GM18505 (cell line): ENCODE results near the gene MARCHF10.

Source experiments
- ATAC-seq: cut with Tn5 transposase; IDR thresholded peaks from one replicate; pipeline ENCODE4 v1.9.1; 2021; ENCODE audit not compliant: unreplicated experiment
- POLR2A ChIP-seq: IDR thresholded peaks from 4 replicates; pipeline ENCODE4 v1.6.1; 2011; ENCODE audit warnings: borderline replicate concordance; ENCODE audit not compliant: insufficient read depth, insufficient read length; ENCODE audit errors: extremely low read depth

The MARCHF10 gene

DNA sequence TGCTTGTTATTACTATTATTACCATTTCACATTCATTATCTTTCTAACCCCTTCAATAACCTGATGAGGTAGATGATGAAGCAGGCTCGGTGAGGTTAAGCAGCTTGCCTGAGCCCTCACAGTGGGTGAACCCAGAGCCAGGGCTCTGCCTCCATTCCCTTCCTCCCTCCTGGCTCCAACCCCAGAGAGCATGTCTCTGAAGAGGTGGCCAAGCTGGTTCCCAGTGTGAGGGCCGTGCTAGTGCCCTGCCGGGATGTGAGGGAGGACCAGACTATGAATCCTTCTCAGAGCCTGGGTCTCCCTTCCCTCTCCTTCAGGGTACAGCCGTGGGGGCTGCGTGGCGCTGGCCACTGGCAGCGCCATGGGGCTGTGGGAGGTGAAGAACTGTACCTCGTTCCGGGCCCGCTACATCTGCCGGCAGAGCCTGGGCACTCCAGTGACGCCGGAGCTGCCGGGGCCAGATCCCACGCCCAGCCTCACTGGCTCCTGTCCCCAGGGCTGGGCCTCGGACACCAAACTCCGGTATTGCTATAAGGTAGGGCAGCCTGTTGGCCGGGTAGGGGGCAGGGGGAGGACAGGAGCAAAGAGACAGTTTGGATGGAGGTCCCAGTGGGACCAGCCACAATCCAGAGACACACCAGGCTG lies 131.0 kb downstream of the MARCHF10 start:
- TF ChIP-seq POLR2A, result no peak
- ATAC-seq, result no peak

DNA sequence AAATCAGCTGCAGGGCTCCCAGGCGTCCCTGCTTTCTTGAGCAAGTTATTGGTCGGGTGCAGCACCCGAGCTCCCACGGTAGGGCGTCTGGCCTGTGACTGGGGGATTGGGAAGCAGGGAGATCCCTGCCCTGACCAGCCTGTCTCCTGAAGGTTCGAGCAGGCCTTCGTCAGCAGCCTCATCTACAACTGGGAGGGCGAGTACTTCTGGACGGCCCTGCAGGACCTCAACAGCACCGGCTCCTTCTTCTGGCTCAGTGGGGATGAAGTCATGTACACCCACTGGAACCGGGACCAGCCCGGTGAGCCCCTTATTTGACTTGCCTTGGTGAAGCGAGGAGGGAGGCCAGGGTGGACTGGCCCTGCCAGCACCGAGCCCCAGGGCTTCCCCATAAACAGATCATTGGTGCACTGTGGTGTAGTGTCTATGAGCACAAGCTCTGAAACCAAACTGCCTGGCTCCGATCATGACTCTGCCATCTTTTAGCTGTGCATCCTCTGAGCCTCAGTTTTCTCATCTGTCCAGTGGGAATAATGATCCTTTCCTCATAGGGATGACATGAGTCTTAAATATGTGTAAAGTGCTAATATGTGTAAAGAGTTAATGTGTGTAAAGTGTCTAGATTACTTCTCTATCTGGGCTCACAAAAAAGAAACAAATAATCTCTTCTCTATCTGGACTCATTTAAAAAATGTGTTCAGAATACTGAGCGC lies 131.7 kb downstream of the MARCHF10 start:
- ATAC-seq, result no peak
- no peak for TF ChIP-seq POLR2A

DNA sequence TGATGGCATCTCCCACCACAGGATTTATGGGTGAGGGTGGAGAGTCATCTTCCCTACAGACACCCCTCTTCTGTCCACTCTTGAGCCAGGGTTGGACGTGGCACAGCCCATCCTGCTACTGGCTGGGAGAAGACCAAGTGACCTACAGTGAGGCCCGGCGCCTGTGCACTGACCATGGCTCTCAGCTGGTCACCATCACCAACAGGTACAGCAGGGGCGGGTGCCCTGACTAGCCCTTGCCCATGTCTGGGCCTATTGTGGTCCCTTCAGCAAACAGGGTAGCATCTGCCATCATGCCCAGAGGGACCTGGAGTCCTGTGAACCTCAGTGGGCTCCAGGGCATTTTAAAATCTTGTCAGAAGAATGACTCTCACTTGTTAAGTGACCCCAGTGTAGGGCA lies 132.4 kb downstream of the MARCHF10 start:
- TF ChIP-seq POLR2A, result no peak
- no peak for ATAC-seq

- no peak for ATAC-seq
- no peak for TF ChIP-seq POLR2A
These were observed 132.9 kb downstream of the MARCHF10 start for GRCh38 chr17:62675260-62675659.

DNA sequence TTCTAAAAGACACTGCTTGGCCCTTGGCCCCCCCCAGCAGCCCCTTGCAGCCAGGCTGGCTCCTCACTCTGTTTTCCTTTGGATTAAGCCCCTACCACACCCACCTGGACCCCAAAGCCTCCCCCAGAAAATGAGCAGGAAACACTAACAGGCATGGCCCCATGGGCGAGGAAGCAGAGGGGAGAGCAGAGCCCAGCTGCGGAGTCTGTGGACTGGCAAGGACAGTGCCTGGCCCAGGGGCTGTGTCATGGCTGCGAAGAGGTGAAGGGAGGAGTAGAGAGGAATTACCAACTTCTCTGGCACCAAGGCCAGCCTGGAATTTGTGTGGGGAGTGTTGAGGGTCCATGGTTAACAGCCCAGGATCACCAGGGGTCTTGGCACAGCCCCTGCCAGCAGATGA lies 133.3 kb downstream of the MARCHF10 start:
- ATAC-seq, result no peak
- TF ChIP-seq POLR2A, result no peak

DNA sequence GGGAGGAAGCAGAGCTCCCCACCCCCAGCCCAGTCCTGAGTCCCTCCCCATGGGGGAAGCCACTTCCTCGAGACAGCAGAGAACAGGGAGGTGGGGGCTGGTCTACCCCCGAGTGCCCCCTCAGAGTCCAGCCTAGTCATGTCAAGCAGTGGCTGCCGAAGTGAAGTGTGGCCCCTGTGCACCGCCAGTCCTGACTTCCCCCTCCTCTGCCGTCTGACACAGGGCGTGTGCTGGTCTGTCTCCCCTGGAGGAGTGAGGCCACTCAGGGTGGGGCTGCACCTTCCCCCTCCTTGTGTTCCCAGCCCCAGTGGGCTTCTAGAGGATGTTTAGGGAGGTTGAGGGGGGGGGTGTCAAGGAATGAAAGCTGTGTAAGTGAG lies 133.8 kb downstream of the MARCHF10 start:
- TF ChIP-seq POLR2A, result no peak
- no peak for ATAC-seq

- no peak for TF ChIP-seq POLR2A
- ATAC-seq, result no peak
These were observed 134.3 kb downstream of the MARCHF10 start for GRCh38 chr17:62673614-62674362.

DNA sequence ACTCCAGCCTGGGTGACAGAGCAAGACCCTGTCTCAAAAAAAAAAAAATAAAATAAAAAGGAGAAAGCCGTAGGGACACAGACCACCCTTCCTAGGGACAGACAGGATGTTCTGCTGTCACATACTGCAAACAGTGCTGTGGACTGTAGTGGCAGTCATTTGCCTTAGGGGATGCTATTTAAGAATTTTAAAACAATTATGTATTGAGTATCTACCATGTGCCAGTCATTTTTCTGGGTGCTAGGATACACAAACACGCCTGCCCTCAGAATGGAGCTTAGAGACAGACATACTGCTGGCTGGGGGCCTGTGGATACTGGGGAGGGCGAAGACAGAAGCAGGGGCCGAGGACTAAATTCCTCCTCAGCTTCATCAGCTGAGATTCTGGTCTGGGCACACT lies 135.2 kb downstream of the MARCHF10 start:
- no peak for TF ChIP-seq POLR2A
- ATAC-seq, result no peak

GRCh38 chr17:62671553-62671952 lies 136.6 kb downstream of the MARCHF10 start:
- ATAC-seq, result no peak
- no peak for TF ChIP-seq POLR2A

DNA sequence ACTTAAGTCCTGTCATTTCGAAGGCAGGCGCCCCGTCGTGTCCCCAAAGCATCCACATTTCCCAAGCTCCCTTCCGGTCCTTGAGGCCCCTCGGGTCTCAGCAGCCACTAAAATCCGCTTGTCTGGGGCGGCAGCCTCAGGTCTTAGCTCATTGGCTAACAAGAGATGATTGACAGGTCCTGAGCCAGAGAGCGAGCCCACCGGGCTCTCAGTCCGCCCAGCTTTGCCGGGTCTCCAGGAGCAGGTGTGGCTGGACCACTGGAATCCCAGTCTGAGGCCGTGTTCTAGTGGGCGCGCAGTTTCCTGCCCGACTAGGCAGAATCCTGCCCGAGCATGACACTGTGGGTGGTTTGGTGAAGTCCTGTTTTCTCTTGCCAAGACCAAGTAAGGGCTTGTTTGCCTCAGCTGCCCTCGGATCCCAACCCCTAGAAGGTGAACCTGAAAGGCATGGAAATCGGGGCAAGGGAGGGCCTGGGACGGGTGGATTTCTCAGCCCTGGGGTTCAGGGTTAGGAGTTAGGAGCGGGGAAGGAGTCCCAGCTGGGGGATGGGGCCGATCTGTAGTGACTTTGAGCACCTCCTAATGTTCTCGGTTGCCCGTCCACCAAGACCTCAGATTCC lies 137.8 kb downstream of the MARCHF10 start:
- no peak for ATAC-seq

GRCh38 chr17:62668091-62668804 lies 139.9 kb downstream of the MARCHF10 start:
- ATAC-seq, result no peak
- TF ChIP-seq POLR2A, result no peak

More for the DNA sequence above, 137.8 kb downstream of the MARCHF10 start:
- no peak for TF ChIP-seq POLR2A

- TF ChIP-seq POLR2A, result no peak
- ATAC-seq, result no peak
These were observed 141.1 kb downstream of the MARCHF10 start for GRCh38 chr17:62666801-62667591.

- TF ChIP-seq POLR2A, result no peak
- ATAC-seq, result no peak
These were observed 141.9 kb downstream of the MARCHF10 start for GRCh38 chr17:62666061-62666800.
